Activated CD8-positive, alpha-beta memory T cell treated with anti-CD3 and anti-CD28 coated beads, Interleukin-2, amount 50 U/mL, for 24 hours (primary cell): Measurements from ENCODE around the gene NUP50.
"Not testable (repeated sequence)": the region's sequence is repeated elsewhere in the genome, so short reads cannot be mapped to it uniquely, and the experiment has no call there.

Experiments
- DNase-seq: peaks from one replicate; pipeline ENCODE4 v3.0.0-alpha.2; 2020; ENCODE audit errors: extremely low read depth

NUP50 gene

GRCh38 chr22:45159652-45160462 lies 3.9 kb upstream of the NUP50 start:
- DNase-seq, result no peak

GRCh38 chr22:45162531-45162930 lies 1.2 kb upstream of the NUP50 start:
- no peak for DNase-seq

- DNase-seq, result no peak
Measured at GRCh38 chr22:45163099-45163450, 650 bp upstream of the NUP50 start.

- DNase-seq, result no peak
Measured at GRCh38 chr22:45164270-45165088, 754 bp downstream of the NUP50 start.

- no peak for DNase-seq
Measured at GRCh38 chr22:45166932-45167331, 3.2 kb downstream of the NUP50 start.

- DNase-seq, result no peak
Measured at GRCh38 chr22:45169591-45170466, 6.1 kb downstream of the NUP50 start.

- no peak for DNase-seq
Measured at GRCh38 chr22:45171830-45172229, 8.1 kb downstream of the NUP50 start.

- DNase-seq, result no peak
Measured at GRCh38 chr22:45172881-45173585, 9.3 kb downstream of the NUP50 start.

GRCh38 chr22:45179276-45180049 lies 15.7 kb downstream of the NUP50 start:
- no peak for DNase-seq

GRCh38 chr22:45180146-45180679 lies 16.5 kb downstream of the NUP50 start:
- DNase-seq, result no peak

- DNase-seq, result no peak
Measured at GRCh38 chr22:45181240-45181639, 17.5 kb downstream of the NUP50 start.

- DNase-seq, result no peak
Measured at GRCh38 chr22:45181766-45182165, 18.0 kb downstream of the NUP50 start.

GRCh38 chr22:45183974-45184373 lies 20.2 kb downstream of the NUP50 start:
- no peak for DNase-seq

- DNase-seq, result no peak
Measured at GRCh38 chr22:45185718-45186514, 22.2 kb downstream of the NUP50 start.

- DNase-seq, result no peak
Measured at GRCh38 chr22:45187891-45188290, 24.2 kb downstream of the NUP50 start.

- no peak for DNase-seq
Measured at GRCh38 chr22:45188779-45189178, 25.1 kb downstream of the NUP50 start.

- DNase-seq, result no peak
Measured at GRCh38 chr22:45190202-45190872, 26.6 kb downstream of the NUP50 start.

GRCh38 chr22:45191746-45192145 lies 28.0 kb downstream of the NUP50 start:
- not testable (repeated sequence) for DNase-seq

- no peak for DNase-seq
Measured at GRCh38 chr22:45192701-45193187, 29.0 kb downstream of the NUP50 start.
